HG02798 (cell line): ENCODE measurements around the gene UBE2V1.
"Not testable (repeated sequence)": the region's sequence is repeated elsewhere in the genome, so short reads cannot be mapped to it uniquely, and the experiment has no call there.

Source experiments
- ATAC-seq: cut with Tn5 transposase; IDR thresholded peaks from one replicate; pipeline ENCODE4 v1.9.1; 2021; ENCODE audit warnings: mild to moderate bottlenecking; ENCODE audit not compliant: unreplicated experiment, poor library complexity

The UBE2V1 gene

GRCh38 chr20:50068041-50068651 is 44.8 kb downstream of the UBE2V1 start:
- no peak for ATAC-seq

GRCh38 chr20:50067461-50067860 is 45.5 kb downstream of the UBE2V1 start:
- no peak for ATAC-seq

- no peak for ATAC-seq
Observed at GRCh38 chr20:50067018-50067417, 45.9 kb downstream of the UBE2V1 start.

GRCh38 chr20:50066161-50066834 is 46.7 kb downstream of the UBE2V1 start:
- ATAC-seq: no peak

GRCh38 chr20:50065325-50065615 is 47.7 kb downstream of the UBE2V1 start:
- ATAC-seq: no peak

- not testable (repeated sequence) for ATAC-seq
Observed at GRCh38 chr20:50063763-50064162, 49.2 kb downstream of the UBE2V1 start.

- no peak for ATAC-seq
Observed at GRCh38 chr20:50062006-50062838, 50.7 kb downstream of the UBE2V1 start.

- no peak for ATAC-seq
Observed at GRCh38 chr20:50061151-50062005, 51.6 kb downstream of the UBE2V1 start.

GRCh38 chr20:50058662-50059402 is 54.1 kb downstream of the UBE2V1 start:
- no peak for ATAC-seq

- ATAC-seq: no peak
Observed at GRCh38 chr20:50057714-50058053, 55.3 kb downstream of the UBE2V1 start.

GRCh38 chr20:50056951-50057713 is 55.8 kb downstream of the UBE2V1 start:
- no peak for ATAC-seq

GRCh38 chr20:50056408-50056926 is 56.5 kb downstream of the UBE2V1 start:
- no peak for ATAC-seq

- no peak for ATAC-seq
Observed at GRCh38 chr20:50055524-50056083, 57.3 kb downstream of the UBE2V1 start.

GRCh38 chr20:50054626-50055511 is 58.1 kb downstream of the UBE2V1 start:
- ATAC-seq: no peak

GRCh38 chr20:50054231-50054547 is 58.8 kb downstream of the UBE2V1 start:
- ATAC-seq: no peak

GRCh38 chr20:50053362-50054230 is 59.4 kb downstream of the UBE2V1 start:
- no peak for ATAC-seq
